OCI-LY7 (cell line): ENCODE measurements around the gene PDE11A. TPM values are rescaled to one million over a fixed set of nuclear protein-coding genes. Genes with fewer than 3 reads are reported as not detected.

Experiments
- BruUV-seq: library from RNA; stranded (reverse); fragments of 400-500 nt; replicated peaks from 2 replicates; lab custom pipeline; 2021; lab: Mats Ljungman, UMichigan
- CTCF ChIA-PET: fragments of 300-600 bp; sonication (Branson Sonifier 250); formaldehyde crosslinking; loops from one replicate; lab custom pipeline; 2022; ENCODE audit warnings: antibody characterized with exemption; ENCODE audit not compliant: unreplicated experiment; lab: Charles Lee
- POLR2A ChIA-PET: fragments of 300-600 bp; sonication (Branson Sonifier 250); formaldehyde crosslinking; loops from one replicate; lab custom pipeline; 2022; ENCODE audit warnings: antibody characterized with exemption; lab: Charles Lee
- DNase-seq: peaks from one replicate; pipeline ENCODE4 v3.0.0-alpha.2; 2015; ENCODE audit warnings: low spot score
- H2AFZ ChIP-seq: fragments of 200-600 bp; sonication (generic), shearing (Covaris generic); 2 replicates; pipeline ENCODE4 v1.6.1; 2014; ENCODE audit warnings: mild to moderate bottlenecking, antibody characterized with exemption, low read length, moderate library complexity
- H3K27ac ChIP-seq: fragments of 200-600 bp; sonication (generic); 2 replicates; pipeline ENCODE4 v1.5.1; 2014; ENCODE audit warnings: mixed run types, low read depth, mild to moderate bottlenecking, moderate library complexity, low read length, inconsistent platforms; ENCODE audit not compliant: poor library complexity, severe bottlenecking
- H3K36me3 ChIP-seq: fragments of 200-600 bp; sonication (generic); 2 replicates; pipeline ENCODE4 v1.6.1; 2014; ENCODE audit warnings: mild to moderate bottlenecking, antibody characterized with exemption, low read length, moderate library complexity, mixed read lengths; ENCODE audit not compliant: insufficient read depth
- H3K4me1 ChIP-seq: fragments of 200-600 bp; sonication (generic); 2 replicates; pipeline ENCODE4 v1.5.1; 2014; ENCODE audit warnings: mild to moderate bottlenecking, low read length; ENCODE audit not compliant: insufficient read depth, poor library complexity, severe bottlenecking
- H3K4me2 ChIP-seq: fragments of 200-600 bp; sonication (generic); 2 replicates; pipeline ENCODE4 v1.6.1; 2014; ENCODE audit warnings: mild to moderate bottlenecking, low read length
- H3K4me3 ChIP-seq: fragments of 200-600 bp; sonication (generic); 2 replicates; pipeline ENCODE4 v1.5.1; 2014; ENCODE audit warnings: mild to moderate bottlenecking, low read depth, low read length; ENCODE audit not compliant: poor library complexity, severe bottlenecking
- H3K79me2 ChIP-seq: fragments of 200-600 bp; sonication (generic); 2 replicates; pipeline ENCODE4 v1.6.1; 2016; ENCODE audit warnings: low read depth, mild to moderate bottlenecking, low read length, moderate library complexity, mixed read lengths; ENCODE audit not compliant: insufficient read depth
- H3K9me2 ChIP-seq: fragments of 200-600 bp; sonication (generic); 2 replicates; pipeline ENCODE4 v1.6.1; 2016; ENCODE audit warnings: mild to moderate bottlenecking, low read length, mixed read lengths; ENCODE audit not compliant: insufficient read depth
- H3K9me3 ChIP-seq: fragments of 200-600 bp; sonication (generic); 2 replicates; pipeline ENCODE4 v1.6.1; 2014; ENCODE audit warnings: mild to moderate bottlenecking, mixed run types, low read length, mixed read lengths
- H4K20me1 ChIP-seq: fragments of 200-600 bp; sonication (generic); 2 replicates; pipeline ENCODE4 v1.6.1; 2014; ENCODE audit warnings: mild to moderate bottlenecking, antibody characterized with exemption, low read length, moderate library complexity, mixed read lengths; ENCODE audit not compliant: insufficient read depth
- EZH2phosphoT487 ChIP-seq: fragments of 200-600 bp; sonication (generic); IDR thresholded peaks from 2 replicates; pipeline ENCODE4 v1.6.1; 2018; ENCODE audit warnings: low read depth, borderline replicate concordance, mild to moderate bottlenecking, mixed run types, antibody characterized with exemption, low read length, moderate library complexity, mixed read lengths
- intact Hi-C: fragments of 100-400 bp; cut with micrococcal nuclease; formaldehyde crosslinking; loops from one replicate; pipeline ENCODE4 v1.10.0; 2022; ENCODE audit not compliant: unreplicated experiment
- total RNA-seq, 2 experiments: library from RNA; depleted of rRNA in 1 of 2; stranded (reverse); fragments of >200 nt in 1 of 2; shearing (Covaris generic) in 1 of 2; gene quantifications; 2 replicates each; pipeline ENCODE4 v1.2.3, GENCODE V29; 2014 to 2022
- TF ChIP-seq, protein P1 (sequence below): fragments of 200-600 bp; sonication (generic); conservative IDR thresholded peaks from 2 replicates; pipeline ENCODE4 v1.5.1; 2014; ENCODE audit warnings: mild to moderate bottlenecking, antibody characterized with exemption, low read length, moderate library complexity, mixed read lengths

PDE11A gene
- total RNA-seq, 2 experiments from 2014 or later: 0.03 TPM; not detected in 1

DNA sequence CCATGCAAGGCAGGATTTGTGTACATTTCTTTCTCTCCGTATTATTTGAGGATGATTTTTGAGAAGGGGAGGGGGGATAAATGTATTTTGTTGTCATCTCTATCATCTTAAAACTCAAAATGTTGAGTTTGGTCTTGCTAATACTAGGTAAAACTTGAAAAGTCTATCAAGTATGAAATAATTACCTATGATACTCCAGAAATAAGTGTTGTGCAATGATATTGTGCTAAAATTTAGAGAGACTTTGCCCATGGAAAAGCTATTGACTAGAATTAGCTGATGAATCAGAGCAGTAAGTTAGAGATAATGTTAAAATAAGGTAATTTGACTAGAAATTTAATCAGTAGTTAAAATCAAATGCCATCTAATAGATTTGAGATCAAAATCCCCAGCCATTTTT lies 356.1 kb downstream of the PDE11A start:
- no peak overlapping the region for H3K27ac ChIP-seq
- H4K20me1 ChIP-seq: no peaks in the 10 kb centered on the region
- ChIA-PET POLR2A (no interaction called here), CTCF (no interaction called here)
- BruUV-seq: no TSS peak
- no peak for TF ChIP-seq EZH2phosphoT487
- TF ChIP-seq, protein P1, sequence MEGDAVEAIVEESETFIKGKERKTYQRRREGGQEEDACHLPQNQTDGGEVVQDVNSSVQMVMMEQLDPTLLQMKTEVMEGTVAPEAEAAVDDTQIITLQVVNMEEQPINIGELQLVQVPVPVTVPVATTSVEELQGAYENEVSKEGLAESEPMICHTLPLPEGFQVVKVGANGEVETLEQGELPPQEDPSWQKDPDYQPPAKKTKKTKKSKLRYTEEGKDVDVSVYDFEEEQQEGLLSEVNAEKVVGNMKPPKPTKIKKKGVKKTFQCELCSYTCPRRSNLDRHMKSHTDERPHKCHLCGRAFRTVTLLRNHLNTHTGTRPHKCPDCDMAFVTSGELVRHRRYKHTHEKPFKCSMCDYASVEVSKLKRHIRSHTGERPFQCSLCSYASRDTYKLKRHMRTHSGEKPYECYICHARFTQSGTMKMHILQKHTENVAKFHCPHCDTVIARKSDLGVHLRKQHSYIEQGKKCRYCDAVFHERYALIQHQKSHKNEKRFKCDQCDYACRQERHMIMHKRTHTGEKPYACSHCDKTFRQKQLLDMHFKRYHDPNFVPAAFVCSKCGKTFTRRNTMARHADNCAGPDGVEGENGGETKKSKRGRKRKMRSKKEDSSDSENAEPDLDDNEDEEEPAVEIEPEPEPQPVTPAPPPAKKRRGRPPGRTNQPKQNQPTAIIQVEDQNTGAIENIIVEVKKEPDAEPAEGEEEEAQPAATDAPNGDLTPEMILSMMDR: no peak
- no peak for DNase-seq
- no peaks in the 10 kb centered on the region for H3K9me3 ChIP-seq
- H3K36me3 ChIP-seq: no peaks in the 10 kb centered on the region
- H3K4me2 ChIP-seq: no peak overlapping the region
- intact Hi-C loops: no loop called here
- H3K79me2 ChIP-seq: no peaks in the 10 kb centered on the region
- H3K9me2 ChIP-seq: no peaks in the 10 kb centered on the region
- no peaks in the 10 kb centered on the region for H3K4me1 ChIP-seq
- no peak overlapping the region for H2AFZ ChIP-seq
- H3K4me3 ChIP-seq: no peak overlapping the region

DNA sequence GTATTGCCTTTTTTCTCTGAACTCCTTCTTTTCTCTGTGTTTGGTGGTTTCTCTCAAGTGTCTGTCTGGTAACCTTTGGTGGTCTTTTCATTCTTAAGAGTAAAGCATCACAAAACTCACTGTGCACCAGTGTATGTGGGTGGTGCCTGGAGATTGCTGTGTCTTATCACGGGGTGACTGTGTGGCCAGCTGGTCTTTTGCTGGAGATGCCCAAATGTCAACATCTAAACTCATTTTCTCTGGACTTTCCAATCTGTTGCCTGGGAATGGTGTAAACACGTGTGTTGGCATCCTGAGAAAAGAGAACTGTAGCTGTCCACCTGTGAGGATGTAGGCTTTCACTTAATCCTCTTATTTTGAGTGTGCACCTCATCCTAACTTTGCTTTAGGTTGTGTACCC lies 356.8 kb downstream of the PDE11A start:
- Histone ChIP-seq H3K9me3 (no peaks in the 10 kb centered on the region), H3K36me3 (no peaks in the 10 kb centered on the region), H3K79me2 (no peaks in the 10 kb centered on the region), H3K27ac (no peak overlapping the region), H3K4me1 (no peaks in the 10 kb centered on the region), H2AFZ (no peak overlapping the region), H3K4me3 (no peak overlapping the region), H4K20me1 (no peaks in the 10 kb centered on the region), H3K4me2 (no peak overlapping the region), H3K9me2 (no peaks in the 10 kb centered on the region)
- intact Hi-C loops: no loop called here
- no TSS peak for BruUV-seq
- TF ChIP-seq EZH2phosphoT487: no peak
- TF ChIP-seq, protein P1: no peak
- ChIA-PET CTCF (no interaction called here), POLR2A (no interaction called here)
- no peak for DNase-seq

DNA sequence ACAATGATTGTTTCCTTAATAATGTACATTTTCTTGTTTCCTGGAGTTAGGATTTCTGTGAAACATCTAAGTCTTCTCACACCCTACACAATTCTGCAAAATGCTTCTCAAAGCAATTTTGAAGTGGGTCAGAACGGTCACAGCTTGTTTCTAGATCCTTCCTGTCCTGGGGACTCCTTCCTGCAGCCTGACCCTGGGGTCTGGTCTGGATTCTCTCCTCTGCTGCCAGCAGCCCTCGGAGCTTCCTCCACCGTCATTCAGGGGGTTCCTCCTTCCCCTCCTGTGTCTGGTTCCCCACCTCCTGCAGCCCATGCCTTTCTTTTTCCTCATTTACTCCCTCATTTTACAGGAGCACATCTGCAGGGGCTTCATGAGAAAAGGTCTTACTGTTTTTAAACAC lies 357.9 kb downstream of the PDE11A start:
- Histone ChIP-seq H4K20me1 (no peaks in the 10 kb centered on the region), H3K4me1 (no peaks in the 10 kb centered on the region), H3K79me2 (no peaks in the 10 kb centered on the region), H2AFZ (no peak overlapping the region), H3K9me2 (no peaks in the 10 kb centered on the region), H3K4me2 (no peak overlapping the region), H3K9me3 (no peaks in the 10 kb centered on the region), H3K36me3 (no peaks in the 10 kb centered on the region), H3K27ac (no peak overlapping the region), H3K4me3 (no peak overlapping the region)
- TF ChIP-seq, protein P1: no peak
- no peak for TF ChIP-seq EZH2phosphoT487
- no TSS peak for BruUV-seq
- no peak for DNase-seq
- POLR2A ChIA-PET: interaction anchor here (0.5 kb wide), 1 partner anchor 325 kb away, joined by 3 read pairs; no protein-coding TSS in a partner anchor
- intact Hi-C loops: no loop called here
- CTCF ChIA-PET: no interaction called here
